Ascending aorta (tissue), 2 donors: Measurements from ENCODE around the gene SCD5. TPM values are rescaled to one million over a fixed set of nuclear protein-coding genes. Genes with fewer than 3 reads are reported as not detected.

Experiments used
- DNase-seq, 2 donors: peaks; one replicate each; pipeline ENCODE4 v3.0.0-alpha.2; 2019; ENCODE audit warnings: low spot score in 2 of 2
- H3K27ac ChIP-seq, 2 donors: fragments of 200-600 bp; sonication (generic); one replicate each; pipeline ENCODE4 v1.5.1; 2016 to 2017; ENCODE audit warnings: mild to moderate bottlenecking in 1 of 2
- H3K27me3 ChIP-seq: fragments of 200-600 bp; sonication (generic); one replicate; pipeline ENCODE4 v1.5.1; 2017
- H3K36me3 ChIP-seq, 2 donors: fragments of 200-600 bp; sonication (generic); one replicate each; pipeline ENCODE4 v1.5.1; 2016
- H3K4me1 ChIP-seq, 2 donors: fragments of 200-600 bp; sonication (generic); one replicate each; pipeline ENCODE4 v1.5.1; 2016 to 2017; ENCODE audit warnings: mild to moderate bottlenecking in 1 of 2
- H3K4me3 ChIP-seq, 2 donors: fragments of 200-600 bp; sonication (generic); one replicate each; pipeline ENCODE4 v1.5.1; 2016 to 2017; ENCODE audit warnings: mild to moderate bottlenecking in 1 of 2
- H3K9me3 ChIP-seq, 2 donors: fragments of 200-600 bp; sonication (generic); one replicate each; pipeline ENCODE4 v1.5.1; 2016
- CTCF ChIP-seq, 3 experiments: fragments of 200-600 bp in 2 of 3; fragments of 450-650 bp in 1 of 3; sonication (generic) in 2 of 3; IDR thresholded peaks; one replicate each; pipeline ENCODE4 v1.5.1; 2016 to 2019; ENCODE audit warnings: antibody characterized with exemption in 3 of 3, mild to moderate bottlenecking in 1 of 3, moderate library complexity in 1 of 3
- intact Hi-C: fragments of 100-400 bp; cut with DNase I; formaldehyde crosslinking; loops from one replicate; pipeline ENCODE4 v1.15.1; 2023
- total RNA-seq: library from RNA; depleted of rRNA; stranded (reverse); fragments of >200 nt; gene quantifications from one replicate; pipeline ENCODE4 v1.1.0, GENCODE V29; 2016

SCD5 gene
- total RNA-seq, 1 donor from 2014 or later = 28.0 TPM

GRCh38 chr4:82785611-82786400 is 12.8 kb downstream of the SCD5 start:
- Histone ChIP-seq H3K9me3 (no peaks in the 10 kb centered on the region), H3K27me3 (no peaks in the 10 kb centered on the region), H3K27ac (no peak overlapping the region), H3K4me1 (no peaks in the 10 kb centered on the region), H3K4me3 (no peak overlapping the region), H3K36me3 (no peaks in the 10 kb centered on the region)
- intact Hi-C loops = no loop called here
- no peak for DNase-seq
- no peak for TF ChIP-seq CTCF (IDR thresholded peaks at IDR 0.05)

GRCh38 chr4:82784681-82785610 is 13.7 kb downstream of the SCD5 start:
- no peaks in the 10 kb centered on the region for H3K36me3 ChIP-seq
- no peaks in the 10 kb centered on the region for H3K4me1 ChIP-seq
- intact Hi-C loops = no loop called here
- no peak for TF ChIP-seq CTCF (IDR thresholded peaks at IDR 0.05)
- no peaks in the 10 kb centered on the region for H3K9me3 ChIP-seq
- H3K27ac ChIP-seq = no peak overlapping the region
- no peaks in the 10 kb centered on the region for H3K27me3 ChIP-seq
- no peak overlapping the region for H3K4me3 ChIP-seq
- DNase-seq = no peak

DNA sequence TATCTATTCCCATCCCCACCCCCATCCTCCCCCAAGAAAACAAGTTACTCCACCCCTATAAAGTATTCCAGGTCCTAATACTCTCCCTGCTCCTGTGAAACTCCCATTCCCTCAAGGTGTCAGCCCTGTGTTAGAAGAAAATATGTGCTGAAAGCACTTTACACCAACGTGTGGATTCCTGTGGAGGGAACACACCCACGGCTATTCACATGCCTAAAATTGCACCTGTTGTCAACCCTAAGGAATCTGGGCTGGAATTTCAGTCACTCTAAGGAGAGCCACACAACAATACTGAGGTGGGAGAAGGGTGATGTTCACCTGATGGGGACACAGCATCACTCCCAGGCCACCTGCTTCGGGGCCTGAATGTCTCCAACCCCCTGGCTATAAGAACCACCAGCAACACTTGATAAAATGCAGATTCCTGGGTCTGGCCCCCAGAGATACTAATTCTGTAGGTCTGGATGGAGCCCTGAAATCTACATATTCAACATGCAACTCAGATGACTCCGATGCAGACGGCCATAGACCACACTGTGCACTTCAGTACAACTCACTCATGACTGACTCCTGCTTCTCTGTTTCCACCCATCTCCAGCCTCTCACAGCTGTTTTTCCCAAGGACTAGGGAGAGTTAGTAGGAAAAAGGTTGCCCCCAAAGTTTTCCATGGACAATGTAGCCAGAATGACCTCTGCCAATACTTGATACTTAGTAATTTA is 15.8 kb downstream of the SCD5 start:
- no peak for TF ChIP-seq CTCF (IDR thresholded peaks at IDR 0.05)
- H3K4me1 ChIP-seq = no peaks in the 10 kb centered on the region
- intact Hi-C loops = no loop called here
- no peak overlapping the region for H3K4me3 ChIP-seq
- no peaks in the 10 kb centered on the region for H3K36me3 ChIP-seq
- DNase-seq = no peak
- no peak overlapping the region for H3K27ac ChIP-seq
- H3K9me3 ChIP-seq = no peaks in the 10 kb centered on the region
- no peaks in the 10 kb centered on the region for H3K27me3 ChIP-seq

DNA sequence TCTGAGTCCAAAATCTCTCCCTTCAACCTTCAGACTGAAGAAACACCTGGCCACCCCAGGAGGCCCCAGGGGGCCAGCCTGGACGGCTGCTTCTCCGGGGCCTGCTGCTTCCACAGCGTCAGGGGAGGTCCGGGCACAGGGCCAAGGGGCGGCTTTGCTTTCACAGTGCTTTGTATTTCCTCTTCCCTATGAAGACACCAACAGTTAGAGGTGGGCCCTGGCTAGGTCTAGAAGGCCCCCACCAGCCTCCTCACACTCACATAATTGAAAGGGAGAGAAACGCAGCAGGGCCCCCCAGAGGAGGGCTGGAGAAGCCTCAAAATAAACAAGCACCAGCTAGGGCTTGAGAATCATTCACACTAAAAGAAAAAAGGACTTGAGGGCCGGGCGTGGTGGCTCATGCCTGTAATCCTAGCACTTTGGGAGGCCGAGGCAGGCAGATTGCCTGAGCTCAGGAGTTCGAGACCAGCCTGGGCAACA is 17.8 kb downstream of the SCD5 start:
- Histone ChIP-seq H3K4me1 (no peaks in the 10 kb centered on the region), H3K4me3 (no peak overlapping the region), H3K27ac (no peak overlapping the region), H3K9me3 (no peaks in the 10 kb centered on the region), H3K27me3 (no peaks in the 10 kb centered on the region), H3K36me3 (no peaks in the 10 kb centered on the region)
- TF ChIP-seq CTCF (IDR thresholded peaks at IDR 0.05) = no peak
- no peak for DNase-seq
- intact Hi-C loops = no loop called here

- TF ChIP-seq CTCF (IDR thresholded peaks at IDR 0.05) = no peak
- no peak for DNase-seq
- no peak overlapping the region for H3K4me3 ChIP-seq
- no peaks in the 10 kb centered on the region for H3K27me3 ChIP-seq
- intact Hi-C loops = no loop called here
- H3K4me1 ChIP-seq = no peaks in the 10 kb centered on the region
- no peak overlapping the region for H3K27ac ChIP-seq
- H3K9me3 ChIP-seq = no peaks in the 10 kb centered on the region
- H3K36me3 ChIP-seq = no peaks in the 10 kb centered on the region
These were observed 18.3 kb downstream of the SCD5 start for GRCh38 chr4:82780170-82780751.
